CD4-positive, alpha-beta T cell treated with Interleukin-15 for 4 hours (primary cell): ENCODE results near the gene MCF2L.

Experiments used
- DNase-seq: peaks from one replicate; pipeline ENCODE4 v3.0.0-alpha.2; 2020; ENCODE audit warnings: low spot score

Gene MCF2L

GRCh38 chr13:112965573-112966115 lies 3.4 kb upstream of the MCF2L start:
- DNase-seq, result no peak

- DNase-seq, result no peak
These were observed 2.2 kb upstream of the MCF2L start for GRCh38 chr13:112966776-112967175.

GRCh38 chr13:112967686-112968379 lies 1.2 kb upstream of the MCF2L start:
- no peak for DNase-seq

- peak; percentile 22 for DNase-seq
These were observed 569 bp upstream of the MCF2L start for GRCh38 chr13:112968380-112968909.

- no peak for DNase-seq
These were observed 801 bp downstream of the MCF2L start for GRCh38 chr13:112969692-112970338.

- no peak for DNase-seq
These were observed 1.7 kb downstream of the MCF2L start for GRCh38 chr13:112970552-112971287.

- DNase-seq, result no peak
These were observed 2.3 kb downstream of the MCF2L start for GRCh38 chr13:112971288-112971643.

GRCh38 chr13:112972258-112972657 lies 3.2 kb downstream of the MCF2L start:
- DNase-seq, result no peak

GRCh38 chr13:112972867-112973576 lies 4.0 kb downstream of the MCF2L start:
- DNase-seq, result no peak

- no peak for DNase-seq
These were observed 4.5 kb downstream of the MCF2L start for GRCh38 chr13:112973577-112973951.

GRCh38 chr13:112974125-112974524 lies 5.1 kb downstream of the MCF2L start:
- DNase-seq, result no peak

GRCh38 chr13:112974671-112975070 lies 5.7 kb downstream of the MCF2L start:
- no peak for DNase-seq

- no peak for DNase-seq
These were observed 6.5 kb downstream of the MCF2L start for GRCh38 chr13:112975401-112975939.

GRCh38 chr13:112976526-112976925 lies 7.5 kb downstream of the MCF2L start:
- no peak for DNase-seq

- no peak for DNase-seq
These were observed 8.1 kb downstream of the MCF2L start for GRCh38 chr13:112977091-112977490.

- no peak for DNase-seq
These were observed 8.5 kb downstream of the MCF2L start for GRCh38 chr13:112977525-112977924.

GRCh38 chr13:112978561-112979405 lies 9.8 kb downstream of the MCF2L start:
- no peak for DNase-seq

- no peak for DNase-seq
These were observed 10.4 kb downstream of the MCF2L start for GRCh38 chr13:112979406-112979902.

GRCh38 chr13:112980434-112980833 lies 11.4 kb downstream of the MCF2L start:
- DNase-seq, result no peak

GRCh38 chr13:112981451-112981850 lies 12.4 kb downstream of the MCF2L start:
- DNase-seq, result no peak
